T-helper 2 cell treated with Interferon-gamma antibody and Interleukin-4, amounts not matched to agents 5 μg/mL and 100 μg/mL, for 36 hours (primary cell): Measurements from ENCODE around the gene HBP1.
A peak's percentile ranks its signal among the peaks of the same experiment; 100 is the strongest.
"Not testable (repeated sequence)": the region's sequence is repeated elsewhere in the genome, so short reads cannot be mapped to it uniquely, and the experiment has no call there.

Experiments
- DNase-seq: peaks from one replicate; pipeline ENCODE4 v3.0.0; 2021; ENCODE audit warnings: low spot score
- H3K27ac Mint-ChIP-seq: one replicate; pipeline ENCODE4 v1.8.0; 2021; ENCODE audit warnings: mild to moderate bottlenecking, mixed read lengths
- H3K27me3 Mint-ChIP-seq: one replicate; pipeline ENCODE4 v1.8.0; 2021; ENCODE audit warnings: low read depth, mixed read lengths
- H3K36me3 Mint-ChIP-seq: one replicate; pipeline ENCODE4 v1.8.0; 2021; ENCODE audit warnings: low read depth, mixed read lengths
- H3K4me1 Mint-ChIP-seq: one replicate; pipeline ENCODE4 v1.8.0; 2021; ENCODE audit warnings: low read depth, mixed read lengths
- H3K4me3 Mint-ChIP-seq: one replicate; pipeline ENCODE4 v1.8.0; 2022; ENCODE audit warnings: mild to moderate bottlenecking, moderate library complexity, mixed read lengths
- H3K9me3 Mint-ChIP-seq: one replicate; pipeline ENCODE4 v1.8.0; 2021; ENCODE audit warnings: mixed read lengths

The HBP1 gene

GRCh38 chr7:107168233-107169119, at the start of gene HBP1:
TSS of gene HBP1 (plus strand) at chr7:107169003. CDS start at chr7:107179894, 10,891 bp downstream.
- peaks cover 8% of the 10 kb centered on the region for H3K27me3 Mint-ChIP-seq
- peak within 1 kb of the TSS; percentile 99 for H3K4me3 Mint-ChIP-seq
- peaks cover 25% of the 10 kb centered on the region for H3K4me1 Mint-ChIP-seq
- H3K27ac Mint-ChIP-seq = peak within 1 kb of the TSS; percentile 100
- H3K9me3 Mint-ChIP-seq = no peaks in the 10 kb centered on the region
- peak; percentile 97 for DNase-seq
- H3K36me3 Mint-ChIP-seq = peaks cover 5% of the 10 kb centered on the region

- H3K9me3 Mint-ChIP-seq = no peaks in the 10 kb centered on the region
- H3K27me3 Mint-ChIP-seq = peaks cover 11% of the 10 kb centered on the region
- DNase-seq = no peak
Measured at GRCh38 chr7:107119376-107120105, 49.3 kb upstream of the HBP1 start.

GRCh38 chr7:107122486-107122911, 46.3 kb upstream of the HBP1 start:
- H3K36me3 Mint-ChIP-seq = no peaks in the 10 kb centered on the region
- peaks cover 3% of the 10 kb centered on the region for H3K27me3 Mint-ChIP-seq
- peaks cover 17% of the 10 kb centered on the region for H3K4me1 Mint-ChIP-seq
- DNase-seq = no peak
- H3K4me3 Mint-ChIP-seq = no peak overlapping the region
- H3K9me3 Mint-ChIP-seq = no peaks in the 10 kb centered on the region
- H3K27ac Mint-ChIP-seq = no peak overlapping the region

More at GRCh38 chr7:107119376-107120105, 49.3 kb upstream of the HBP1 start:
- Mint-ChIP-seq H3K4me1 (no peaks in the 10 kb centered on the region), H3K36me3 (no peaks in the 10 kb centered on the region), H3K27ac (no peak overlapping the region), H3K4me3 (no peak overlapping the region)

- Mint-ChIP-seq H3K9me3 (no peaks in the 10 kb centered on the region), H3K27ac (no peak overlapping the region), H3K36me3 (no peaks in the 10 kb centered on the region), H3K4me3 (no peak overlapping the region), H3K4me1 (peaks cover 17% of the 10 kb centered on the region), H3K27me3 (no peaks in the 10 kb centered on the region)
- no peak for DNase-seq
Measured at GRCh38 chr7:107123392-107123791, 45.4 kb upstream of the HBP1 start.

GRCh38 chr7:107125475-107125874, 43.3 kb upstream of the HBP1 start:
- no peaks in the 10 kb centered on the region for H3K27me3 Mint-ChIP-seq
- peaks cover 17% of the 10 kb centered on the region for H3K4me1 Mint-ChIP-seq
- peak overlapping the region; percentile 81 for H3K4me3 Mint-ChIP-seq
- H3K9me3 Mint-ChIP-seq = no peaks in the 10 kb centered on the region
- peak overlapping the region; percentile 85 for H3K27ac Mint-ChIP-seq
- DNase-seq = no peak
- no peaks in the 10 kb centered on the region for H3K36me3 Mint-ChIP-seq

GRCh38 chr7:107128217-107128616, 40.6 kb upstream of the HBP1 start:
- no peak overlapping the region for H3K27ac Mint-ChIP-seq
- no peaks in the 10 kb centered on the region for H3K9me3 Mint-ChIP-seq
- H3K4me3 Mint-ChIP-seq = no peak overlapping the region
- DNase-seq = no peak
- H3K36me3 Mint-ChIP-seq = no peaks in the 10 kb centered on the region
- H3K27me3 Mint-ChIP-seq = peaks cover 8% of the 10 kb centered on the region
- H3K4me1 Mint-ChIP-seq = peaks cover 17% of the 10 kb centered on the region

- H3K4me1 Mint-ChIP-seq = peaks cover 17% of the 10 kb centered on the region
- H3K27ac Mint-ChIP-seq = no peak overlapping the region
- no peak overlapping the region for H3K4me3 Mint-ChIP-seq
- H3K27me3 Mint-ChIP-seq = peaks cover 8% of the 10 kb centered on the region
- H3K36me3 Mint-ChIP-seq = no peaks in the 10 kb centered on the region
- no peak for DNase-seq
- no peaks in the 10 kb centered on the region for H3K9me3 Mint-ChIP-seq
Measured at GRCh38 chr7:107128748-107129147, 40.1 kb upstream of the HBP1 start.

GRCh38 chr7:107130487-107131220, 38.1 kb upstream of the HBP1 start:
- DNase-seq = no peak
- H3K4me3 Mint-ChIP-seq = no peak overlapping the region
- no peaks in the 10 kb centered on the region for H3K36me3 Mint-ChIP-seq
- peaks cover 18% of the 10 kb centered on the region for H3K27me3 Mint-ChIP-seq
- H3K9me3 Mint-ChIP-seq = no peaks in the 10 kb centered on the region
- no peak overlapping the region for H3K27ac Mint-ChIP-seq
- H3K4me1 Mint-ChIP-seq = peaks cover 13% of the 10 kb centered on the region

GRCh38 chr7:107133396-107133795, 35.4 kb upstream of the HBP1 start:
- no peak overlapping the region for H3K27ac Mint-ChIP-seq
- no peaks in the 10 kb centered on the region for H3K4me1 Mint-ChIP-seq
- H3K27me3 Mint-ChIP-seq = peaks cover 36% of the 10 kb centered on the region
- no peak for DNase-seq
- no peak overlapping the region for H3K4me3 Mint-ChIP-seq
- H3K36me3 Mint-ChIP-seq = no peaks in the 10 kb centered on the region
- no peaks in the 10 kb centered on the region for H3K9me3 Mint-ChIP-seq

- no peaks in the 10 kb centered on the region for H3K9me3 Mint-ChIP-seq
- DNase-seq = no peak
Measured at GRCh38 chr7:107138696-107139420, 29.9 kb upstream of the HBP1 start.

GRCh38 chr7:107143875-107144274, 24.9 kb upstream of the HBP1 start:
- H3K4me3 Mint-ChIP-seq, DNase-seq, H3K4me1 Mint-ChIP-seq, H3K9me3 Mint-ChIP-seq, H3K27ac Mint-ChIP-seq, H3K36me3 Mint-ChIP-seq: not testable (repeated sequence)
- peaks cover 15% of the 10 kb centered on the region for H3K27me3 Mint-ChIP-seq

More at GRCh38 chr7:107138696-107139420, 29.9 kb upstream of the HBP1 start:
- H3K36me3 Mint-ChIP-seq = no peaks in the 10 kb centered on the region
- H3K4me3 Mint-ChIP-seq = no peak overlapping the region
- H3K4me1 Mint-ChIP-seq = no peaks in the 10 kb centered on the region
- no peak overlapping the region for H3K27ac Mint-ChIP-seq
- H3K27me3 Mint-ChIP-seq = peaks cover 44% of the 10 kb centered on the region

- Mint-ChIP-seq H3K9me3 (no peaks in the 10 kb centered on the region), H3K36me3 (no peaks in the 10 kb centered on the region), H3K4me1 (peaks cover 2% of the 10 kb centered on the region), H3K27me3 (peaks cover 4% of the 10 kb centered on the region), H3K4me3 (no peak overlapping the region), H3K27ac (no peak overlapping the region)
- no peak for DNase-seq
Measured at GRCh38 chr7:107145067-107145838, 23.6 kb upstream of the HBP1 start.
